Measurements from ENCODE around the gene SLC22A23. TPM values are rescaled to one million over a fixed set of nuclear protein-coding genes. Genes with fewer than 3 reads are reported as not detected.
A peak's percentile ranks its signal among the peaks of the same experiment; 100 is the strongest.

SLC22A23 gene
- total RNA-seq, 4 donors from 2014 or later = 6.6 to 25.0 (median 14.6) TPM

DNA sequence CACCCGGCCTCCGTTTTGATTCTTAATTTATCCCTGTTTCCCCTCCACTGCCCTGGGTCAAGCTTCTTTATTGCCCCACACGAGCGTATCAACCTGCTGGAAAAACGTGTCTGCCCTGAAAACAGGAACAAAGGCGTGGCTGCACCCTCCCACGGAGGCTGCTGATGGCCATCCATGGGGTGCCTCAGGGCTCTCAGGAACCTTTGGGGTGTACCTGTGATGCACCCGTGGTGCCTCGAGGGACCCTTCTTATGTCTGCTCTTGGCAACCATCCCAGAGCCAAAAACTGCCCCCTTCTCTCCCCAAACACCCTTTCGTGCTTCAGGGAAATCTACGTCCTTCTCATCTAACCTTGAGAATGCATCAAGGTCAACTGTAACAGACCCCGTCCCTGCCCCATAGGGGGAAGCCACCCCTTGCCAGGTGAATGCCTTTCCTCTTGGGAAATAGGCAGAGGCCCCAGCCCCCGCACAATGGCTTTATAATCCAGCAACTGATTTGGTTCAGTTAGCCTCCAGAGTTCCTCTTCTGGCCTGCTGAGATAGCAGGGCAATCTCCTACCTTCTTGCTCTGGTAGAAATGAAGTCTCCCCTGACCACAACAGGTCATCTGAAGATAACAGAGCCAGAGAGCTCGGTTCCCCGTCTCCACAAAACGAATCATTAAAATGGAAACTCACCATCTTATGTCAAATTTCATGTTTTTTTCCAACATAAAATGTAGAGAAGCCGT is 168.7 kb downstream of the SLC22A23 start:
- ATAC-seq (no peak), DNase-seq (peak in 1 of 2 donors; percentile 9)
- in situ Hi-C loops (cut with MboI; ENCODE audit: low sequenced_read_pairs in 4 of 4) = loop anchor here (10.0 to 25.0 kb wide), 3 partner anchors 174 to 724 kb away; partner anchors contain the start of gene SLC22A23 (in 4 of the 4)
- intact Hi-C loops (cut with DNase I; ENCODE audit: low total_unique reads) = no loop called here
- H3K4me3 ChIP-seq = no peak overlapping the region
- no peaks in the 10 kb centered on the region for H3K27me3 ChIP-seq
- H3K4me1 ChIP-seq = peaks cover 6 to 7% of the 10 kb centered on the region in 2 donors
- H3K36me3 ChIP-seq = no peaks in the 10 kb centered on the region
- no peak overlapping the region for H3K27ac ChIP-seq
- TF ChIP-seq, protein P1, sequence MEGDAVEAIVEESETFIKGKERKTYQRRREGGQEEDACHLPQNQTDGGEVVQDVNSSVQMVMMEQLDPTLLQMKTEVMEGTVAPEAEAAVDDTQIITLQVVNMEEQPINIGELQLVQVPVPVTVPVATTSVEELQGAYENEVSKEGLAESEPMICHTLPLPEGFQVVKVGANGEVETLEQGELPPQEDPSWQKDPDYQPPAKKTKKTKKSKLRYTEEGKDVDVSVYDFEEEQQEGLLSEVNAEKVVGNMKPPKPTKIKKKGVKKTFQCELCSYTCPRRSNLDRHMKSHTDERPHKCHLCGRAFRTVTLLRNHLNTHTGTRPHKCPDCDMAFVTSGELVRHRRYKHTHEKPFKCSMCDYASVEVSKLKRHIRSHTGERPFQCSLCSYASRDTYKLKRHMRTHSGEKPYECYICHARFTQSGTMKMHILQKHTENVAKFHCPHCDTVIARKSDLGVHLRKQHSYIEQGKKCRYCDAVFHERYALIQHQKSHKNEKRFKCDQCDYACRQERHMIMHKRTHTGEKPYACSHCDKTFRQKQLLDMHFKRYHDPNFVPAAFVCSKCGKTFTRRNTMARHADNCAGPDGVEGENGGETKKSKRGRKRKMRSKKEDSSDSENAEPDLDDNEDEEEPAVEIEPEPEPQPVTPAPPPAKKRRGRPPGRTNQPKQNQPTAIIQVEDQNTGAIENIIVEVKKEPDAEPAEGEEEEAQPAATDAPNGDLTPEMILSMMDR (IDR thresholded peaks at IDR 0.05 in 4 of 5, conservative IDR thresholded peaks at IDR 0.05 in 1 of 5) = no peak
- TF ChIP-seq POLR2A (IDR thresholded peaks at IDR 0.05) = no peak
- no peaks in the 10 kb centered on the region for H3K9me3 ChIP-seq

DNA sequence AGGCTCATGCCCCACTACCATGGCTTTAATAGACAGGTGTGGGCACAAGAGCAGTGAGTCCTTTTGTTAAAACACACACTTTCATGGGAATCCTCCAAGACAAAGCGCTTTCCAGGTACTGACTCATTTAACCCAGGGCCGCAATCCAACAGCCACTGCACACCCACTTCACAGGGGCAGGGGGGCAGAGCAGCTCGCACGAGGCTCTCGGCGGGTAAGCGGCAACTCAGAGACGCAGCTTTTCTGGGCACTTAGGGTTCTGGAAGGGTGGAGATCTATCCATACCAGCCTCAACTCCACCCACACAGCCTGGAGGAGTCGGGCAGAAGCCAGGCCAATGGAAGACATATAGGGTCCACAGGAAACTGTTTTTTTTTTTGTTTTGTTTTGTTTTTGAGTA is 169.5 kb downstream of the SLC22A23 start:
- no peak for ATAC-seq
- Histone ChIP-seq H3K36me3 (no peaks in the 10 kb centered on the region), H3K27me3 (no peaks in the 10 kb centered on the region), H3K27ac (no peak overlapping the region), H3K9me3 (no peaks in the 10 kb centered on the region), H3K4me3 (no peak overlapping the region), H3K4me1 (peaks cover 10 to 11% of the 10 kb centered on the region in 2 donors)
- TF ChIP-seq, protein P1 (IDR thresholded peaks at IDR 0.05 in 4 of 5, conservative IDR thresholded peaks at IDR 0.05 in 1 of 5) = no peak
- TF ChIP-seq POLR2A (IDR thresholded peaks at IDR 0.05) = no peak
- peak in 1 of 2 donors; percentile 3 for DNase-seq
- intact Hi-C loops (cut with DNase I; ENCODE audit: low total_unique reads) (no loop called here), in situ Hi-C loops (cut with MboI; ENCODE audit: low sequenced_read_pairs in 4 of 4) (loop anchor here (10.0 to 25.0 kb wide), 3 partner anchors 175 to 725 kb away; partner anchors contain the start of gene SLC22A23 (in 4 of the 4))

DNA sequence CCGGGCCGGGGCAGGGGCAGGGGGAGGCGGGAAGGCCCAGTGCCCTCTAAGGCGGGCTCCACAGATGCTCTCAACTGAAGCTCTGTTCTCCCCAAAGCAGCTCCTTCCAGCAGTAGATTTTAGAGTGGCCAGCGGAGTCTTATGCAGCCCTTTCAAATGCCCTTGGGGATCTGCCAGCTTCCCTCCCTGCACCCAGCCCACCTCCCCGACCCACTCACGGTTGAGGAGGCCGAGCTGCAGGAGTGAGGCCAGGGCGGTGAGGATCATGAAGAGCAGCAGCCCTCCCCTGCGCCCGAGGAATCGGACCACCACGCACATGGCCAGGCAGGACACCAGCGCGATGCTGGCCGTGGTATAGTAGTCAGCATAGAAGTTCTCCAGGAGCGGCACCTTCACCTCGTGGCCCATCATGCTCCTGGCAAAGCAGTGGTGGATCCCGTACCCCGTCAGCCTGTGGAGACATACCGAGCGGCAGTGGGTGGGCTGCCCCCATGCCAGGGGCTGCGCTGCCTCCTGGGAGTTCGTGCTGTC is 170.1 kb downstream of the SLC22A23 start:
- intact Hi-C loops (cut with DNase I; ENCODE audit: low total_unique reads) (no loop called here), in situ Hi-C loops (cut with MboI; ENCODE audit: low sequenced_read_pairs in 4 of 4) (loop anchor here (10.0 to 25.0 kb wide), 3 partner anchors 176 to 726 kb away; partner anchors contain the start of gene SLC22A23 (in 4 of the 4))
- no peak for TF ChIP-seq POLR2A (IDR thresholded peaks at IDR 0.05)
- TF ChIP-seq, protein P1 (IDR thresholded peaks at IDR 0.05 in 4 of 5, conservative IDR thresholded peaks at IDR 0.05 in 1 of 5) = no peak
- ATAC-seq (no peak), DNase-seq (peak in 1 of 2 donors; percentile 8)
- Histone ChIP-seq H3K27me3 (no peaks in the 10 kb centered on the region), H3K36me3 (no peaks in the 10 kb centered on the region), H3K27ac (no peak overlapping the region), H3K4me3 (no peak overlapping the region), H3K4me1 (peaks cover 16 to 17% of the 10 kb centered on the region in 2 donors), H3K9me3 (no peaks in the 10 kb centered on the region)

DNA sequence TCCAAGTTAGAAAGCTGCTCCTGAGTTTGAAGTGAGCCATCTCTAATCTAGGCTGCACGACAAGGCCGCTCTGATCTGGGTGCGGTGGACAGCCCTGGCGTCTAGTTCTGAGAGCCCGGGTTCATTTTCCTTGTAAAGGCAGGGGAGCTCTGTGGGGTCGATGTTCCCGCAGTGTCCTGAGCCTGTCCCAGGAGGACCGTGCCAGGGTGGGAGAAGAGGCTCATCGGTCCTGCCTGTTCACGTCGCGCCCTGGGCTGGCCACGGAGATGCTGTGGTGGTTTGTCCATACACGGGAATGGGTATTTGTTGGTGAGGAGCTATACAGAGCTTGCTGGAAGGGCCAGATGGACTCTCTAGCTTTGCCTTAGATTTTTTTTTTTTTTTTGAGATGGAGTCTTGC is 171.1 kb downstream of the SLC22A23 start:
- H3K4me3 ChIP-seq = no peak overlapping the region
- DNase-seq = peak in 1 of 2 donors; percentile 8

More for the DNA sequence above, 171.1 kb downstream of the SLC22A23 start:
- in situ Hi-C loops (cut with MboI; ENCODE audit: low sequenced_read_pairs in 4 of 4) (loop anchor here (10.0 to 25.0 kb wide), 3 partner anchors 177 to 727 kb away; partner anchors contain the start of gene SLC22A23 (in 4 of the 4)), intact Hi-C loops (cut with DNase I; ENCODE audit: low total_unique reads) (no loop called here)
- Histone ChIP-seq H3K36me3 (no peaks in the 10 kb centered on the region), H3K9me3 (no peaks in the 10 kb centered on the region), H3K4me1 (peaks cover 20 to 23% of the 10 kb centered on the region in 2 donors), H3K27ac (no peak overlapping the region), H3K27me3 (no peaks in the 10 kb centered on the region)
- TF ChIP-seq, protein P1 (IDR thresholded peaks at IDR 0.05 in 4 of 5, conservative IDR thresholded peaks at IDR 0.05 in 1 of 5) = no peak
- no peak for TF ChIP-seq POLR2A (IDR thresholded peaks at IDR 0.05)
- ATAC-seq = no peak

Measured in gastrocnemius medialis (tissue), 4 donors.